HG03442 (cell line): Measurements from ENCODE around the gene DAB1.

ENCODE experiments used
- ATAC-seq: cut with Tn5 transposase; IDR thresholded peaks from one replicate; pipeline ENCODE4 v1.9.1; 2021; ENCODE audit warnings: mild to moderate bottlenecking, moderate library complexity; ENCODE audit not compliant: unreplicated experiment

The DAB1 gene

GRCh38 chr1:57279909-57280666 lies 143.8 kb downstream of the DAB1 start:
- no peak for ATAC-seq

GRCh38 chr1:57278558-57278957 lies 145.3 kb downstream of the DAB1 start:
- ATAC-seq, result no peak

GRCh38 chr1:57277681-57278080 lies 146.2 kb downstream of the DAB1 start:
- ATAC-seq, result no peak

- ATAC-seq, result no peak
Measured at GRCh38 chr1:57276918-57277317, 146.9 kb downstream of the DAB1 start.

- ATAC-seq, result no peak
Measured at GRCh38 chr1:57272601-57273000, 151.3 kb downstream of the DAB1 start.

- ATAC-seq, result no peak
Measured at GRCh38 chr1:57272150-57272549, 151.7 kb downstream of the DAB1 start.

- ATAC-seq, result no peak
Measured at GRCh38 chr1:57270927-57271698, 152.7 kb downstream of the DAB1 start.

- no peak for ATAC-seq
Measured at GRCh38 chr1:57269630-57270225, 154.1 kb downstream of the DAB1 start.

- ATAC-seq, result no peak
Measured at GRCh38 chr1:57265104-57265503, 158.8 kb downstream of the DAB1 start.

GRCh38 chr1:57262472-57262871 lies 161.4 kb downstream of the DAB1 start:
- no peak for ATAC-seq

GRCh38 chr1:57258557-57259325 lies 165.1 kb downstream of the DAB1 start:
- ATAC-seq, result no peak

GRCh38 chr1:57255945-57256344 lies 167.9 kb downstream of the DAB1 start:
- ATAC-seq, result no peak

GRCh38 chr1:57254022-57254421 lies 169.8 kb downstream of the DAB1 start:
- ATAC-seq, result no peak

- ATAC-seq, result no peak
Measured at GRCh38 chr1:57252597-57253294, 171.1 kb downstream of the DAB1 start.

- no peak for ATAC-seq
Measured at GRCh38 chr1:57250021-57250420, 173.8 kb downstream of the DAB1 start.

GRCh38 chr1:57249511-57249910 lies 174.3 kb downstream of the DAB1 start:
- no peak for ATAC-seq

- no peak for ATAC-seq
Measured at GRCh38 chr1:57248830-57249229, 175.0 kb downstream of the DAB1 start.

GRCh38 chr1:57238233-57238781 lies 185.6 kb downstream of the DAB1 start:
- no peak for ATAC-seq

- ATAC-seq, result no peak
Measured at GRCh38 chr1:57235730-57236510, 187.9 kb downstream of the DAB1 start.
